Lung (tissue), 12 donors: ENCODE results near the gene C16orf87. TPM values are rescaled to one million over a fixed set of nuclear protein-coding genes. Genes with fewer than 3 reads are reported as not detected.

Experiments
- ATAC-seq: fragments of 200-7000 bp; cut with Tn5 transposase; one replicate; pipeline ENCODE4 v1.9.1; 2020; ENCODE audit warnings: moderate number of reproducible peaks; ENCODE audit not compliant: insufficient read depth, low FRiP score
- DNase-seq, 3 donors: peaks; one replicate each; pipeline ENCODE4 v3.0.0-alpha.2; 2013 to 2017
- H3K27ac ChIP-seq, 2 donors: one replicate each; pipeline ENCODE4 v1.5.1; 2013; ENCODE audit warnings: mild to moderate bottlenecking in 2 of 2, moderate library complexity in 2 of 2, control low read depth in 1 of 2, inconsistent platforms in 1 of 2, low read depth in 1 of 2, low read length in 1 of 2
- H3K27me3 ChIP-seq, 3 donors: one replicate each; pipeline ENCODE4 v1.5.1; 2013; ENCODE audit warnings: low read length in 2 of 3; ENCODE audit not compliant: control insufficient read depth in 3 of 3, insufficient read depth in 3 of 3
- H3K36me3 ChIP-seq, 4 donors: one replicate each; pipeline ENCODE4 v1.5.1; 2013; ENCODE audit warnings: low read length in 4 of 4, mild to moderate bottlenecking in 1 of 4, moderate library complexity in 1 of 4; ENCODE audit not compliant: control insufficient read depth in 4 of 4, insufficient read depth in 4 of 4
- H3K4me1 ChIP-seq, 5 donors: one replicate each; pipeline ENCODE4 v1.5.1; 2013; ENCODE audit warnings: low read length in 5 of 5, mild to moderate bottlenecking in 2 of 5, moderate library complexity in 1 of 5; ENCODE audit not compliant: control insufficient read depth in 5 of 5, insufficient read depth in 5 of 5
- H3K4me3 ChIP-seq: one replicate; pipeline ENCODE4 v1.5.1; 2013; ENCODE audit warnings: mild to moderate bottlenecking, control low read depth, moderate library complexity
- H3K9ac ChIP-seq, 2 donors: one replicate each; pipeline ENCODE4 v1.5.1; 2013; ENCODE audit warnings: low read length in 2 of 2, control low read depth in 1 of 2; ENCODE audit not compliant: insufficient read depth in 1 of 2
- H3K9me3 ChIP-seq, 4 donors: one replicate each; pipeline ENCODE4 v1.5.1; 2013; ENCODE audit warnings: low read length in 3 of 4, mild to moderate bottlenecking in 1 of 4, moderate library complexity in 1 of 4; ENCODE audit not compliant: control insufficient read depth in 4 of 4, insufficient read depth in 3 of 4
- CTCF ChIP-seq: IDR thresholded peaks from 2 replicates; pipeline ENCODE4 v1.5.1; 2012; ENCODE audit warnings: mild to moderate bottlenecking; ENCODE audit errors: control extremely low read depth, extremely low read depth
- WGBS, 2 donors: extraction: QIAGEN DNeasy Blood & Tissue Kit; methylation state at CpG; one replicate each; pipeline ENCODE4 v1.1.7; 2013; 5-methylcytosine and 5-hydroxymethylcytosine counted together
- polyA plus RNA-seq, 2 donors: library from polyadenylated mRNA; stranded (reverse); fragments of 200-250 nt; gene quantifications; one replicate each; pipeline ENCODE4 v1.2.1, GENCODE V29; 2013
- total RNA-seq, 2 donors: library from RNA; depleted of rRNA in 1 of 2; stranded (reverse); fragments of >200 nt in 1 of 2; gene quantifications; one replicate each; pipeline ENCODE4 v1.2.1, GENCODE V29; 2014 to 2021
- donor health status: control.
- donor health status: control.
- donor health status: Bipolar disorder and iron deficiency.
- donor health status: healthy.
- donor health status: DM: yes; HTN: yes; CAD: no.

C16orf87 gene
- total and polyA plus RNA-seq, 4 donors, result 2.8 to 17.2 (median 4.9) TPM

- TF ChIP-seq CTCF, result no peak
- WGBS, 2 donors, result 86 to 88% methylated on average over 8 of the region's 8 CpGs
- Histone ChIP-seq H3K9ac (no peak overlapping the region), H3K27me3 (no peaks in the 10 kb centered on the region), H3K27ac (no peak overlapping the region), H3K4me3 (no peak overlapping the region), H3K4me1 (peaks cover 0 to 1% (median 0%) of the 10 kb centered on the region in 5 donors), H3K36me3 (no peaks in the 10 kb centered on the region), H3K9me3 (peaks cover 0 to 1% (median 0%) of the 10 kb centered on the region in 4 donors)
- ATAC-seq, result no peak
- no peak for DNase-seq
Measured at GRCh38 chr16:46790599-46791270, 40.2 kb downstream of the C16orf87 start.

GRCh38 chr16:46789499-46790414, 41.2 kb downstream of the C16orf87 start:
- peak; percentile 98 for ATAC-seq
- no peak for TF ChIP-seq CTCF
- H3K9ac ChIP-seq, result no peak overlapping the region
- peaks cover 0 to 1% (median 0%) of the 10 kb centered on the region in 5 donors for H3K4me1 ChIP-seq
- peak overlapping the region; percentile 50 for H3K4me3 ChIP-seq
- H3K27me3 ChIP-seq, result no peaks in the 10 kb centered on the region
- peak; percentile 25 to 57 (median 44) for DNase-seq
- H3K36me3 ChIP-seq, result no peaks in the 10 kb centered on the region
- WGBS, 2 donors, result 7 to 9% methylated on average over 36 to 43 of the region's 43 CpGs
- H3K27ac ChIP-seq, result peak overlapping the region; percentile 61
- H3K9me3 ChIP-seq, result no peaks in the 10 kb centered on the region

- no peak for ATAC-seq
- 59 to 78% methylated on average over 3 of the region's 3 CpGs for WGBS, 2 donors
- no peak overlapping the region for H3K4me3 ChIP-seq
- no peak for DNase-seq
- TF ChIP-seq CTCF, result no peak
- no peaks in the 10 kb centered on the region for H3K36me3 ChIP-seq
- H3K9ac ChIP-seq, result no peak overlapping the region
- H3K9me3 ChIP-seq, result no peaks in the 10 kb centered on the region
- peaks cover 0 to 1% (median 0%) of the 10 kb centered on the region in 5 donors for H3K4me1 ChIP-seq
- no peaks in the 10 kb centered on the region for H3K27me3 ChIP-seq
- H3K27ac ChIP-seq, result no peak overlapping the region
Measured at GRCh38 chr16:46788891-46789474, 42.0 kb downstream of the C16orf87 start.
